K562 (cell line): Measurements from ENCODE around the gene KLHL12. TPM values are rescaled to one million over a fixed set of nuclear protein-coding genes. Genes with fewer than 3 reads are reported as not detected.

Experiments
- ARNT ChIP-seq, 2 experiments: fragments of 450-650 bp; IDR thresholded peaks; 2 replicates each; pipeline ENCODE4 v1.6.1; 2016; ENCODE audit warnings: mild to moderate bottlenecking in 1 of 2
- ATF3 ChIP-seq, 2 experiments: fragments of 450-650 bp in 1 of 2; sonication (generic) in 1 of 2; formaldehyde crosslinking in 1 of 2; IDR thresholded peaks in 1 of 2; conservative IDR thresholded peaks in 1 of 2; 2 replicates each; pipeline versions ENCODE4 v1.6.1 to v1.8.1; 2016 to 2023; ENCODE audit warnings: mild to moderate bottlenecking in 2 of 2, moderate library complexity in 2 of 2, inconsistent platforms in 1 of 2, missing genetic modification reagents in 1 of 2
- CBFB ChIP-seq: sonication (generic); formaldehyde crosslinking; IDR thresholded peaks from 2 replicates; pipeline ENCODE4 v1.4.0; 2020; ENCODE audit warnings: mild to moderate bottlenecking, missing genetic modification reagents
- CEBPG ChIP-seq, 3 experiments: fragments of 200-800 bp in 1 of 3; sonication (Bioruptor generic) in 1 of 3; sonication (generic) in 1 of 3; formaldehyde crosslinking in 1 of 3; IDR thresholded peaks in 2 of 3; conservative IDR thresholded peaks in 1 of 3; 2 replicates each; pipeline versions ENCODE4 v1.6.1 to v1.8.0; 2016 to 2022; ENCODE audit warnings: missing compliant biosample characterization in 2 of 3, missing genetic modification characterization in 2 of 3, mild to moderate bottlenecking in 1 of 3, missing genetic modification reagents in 1 of 3
- CTCFL ChIP-seq: IDR thresholded peaks from 2 replicates; pipeline ENCODE4 v1.6.1; 2011; ENCODE audit warnings: borderline replicate concordance, low read depth, mild to moderate bottlenecking, moderate library complexity, low read length; ENCODE audit not compliant: insufficient read depth, poor library complexity, severe bottlenecking
- E2F5 ChIP-seq: sonication (generic); formaldehyde crosslinking; IDR thresholded peaks from 2 replicates; pipeline ENCODE4 v1.8.0; 2022; ENCODE audit warnings: mild to moderate bottlenecking, missing genetic modification reagents
- GABPA ChIP-seq: fragments of 200-800 bp; sonication (Bioruptor generic); conservative IDR thresholded peaks from 2 replicates; pipeline ENCODE4 v1.6.1; 2016; ENCODE audit warnings: low read depth, missing genetic modification characterization, missing compliant biosample characterization
- HLTF ChIP-seq: fragments of 450-650 bp; IDR thresholded peaks from 2 replicates; pipeline ENCODE4 v1.6.1; 2016
- HMBOX1 ChIP-seq: sonication (generic); IDR thresholded peaks from 2 replicates; pipeline ENCODE4 v1.6.1; 2016
- HNRNPL ChIP-seq: fragments of 200-400 bp; formaldehyde crosslinking; IDR thresholded peaks from 2 replicates; pipeline ENCODE4 v1.6.1; 2017; ENCODE audit warnings: low read depth, mild to moderate bottlenecking, low read length
- MEF2D ChIP-seq: conservative IDR thresholded peaks from 2 replicates; pipeline ENCODE4 v1.6.1; 2016; ENCODE audit warnings: low read depth, missing genetic modification characterization, missing compliant biosample characterization
- MXI1 ChIP-seq: IDR thresholded peaks from 2 replicates; pipeline ENCODE4 v1.6.1; 2011; ENCODE audit warnings: low read depth, mild to moderate bottlenecking, improper control_type of control experiment, low read length
- NCOA4 ChIP-seq: fragments of 450-650 bp; IDR thresholded peaks from 2 replicates; pipeline ENCODE4 v1.6.1; 2018; ENCODE audit warnings: mild to moderate bottlenecking; ENCODE audit not compliant: partially characterized antibody
- NFE2 ChIP-seq: IDR thresholded peaks from 2 replicates; pipeline ENCODE4 v1.6.1; 2014; ENCODE audit warnings: antibody characterized with exemption, low read depth
- SMARCC2 ChIP-seq: fragments of 450-650 bp; IDR thresholded peaks from 2 replicates; pipeline ENCODE4 v1.6.1; 2017; ENCODE audit warnings: antibody characterized with exemption, moderate library complexity, mild to moderate bottlenecking, low read depth
- SMARCE1 ChIP-seq: fragments of 450-650 bp; IDR thresholded peaks from 2 replicates; pipeline ENCODE4 v1.7.1; 2016; ENCODE audit warnings: mild to moderate bottlenecking
- TEAD1 ChIP-seq, 2 experiments: fragments of 450-650 bp in 1 of 2; sonication (generic) in 1 of 2; formaldehyde crosslinking; IDR thresholded peaks; 2 replicates each; pipeline versions ENCODE4 v1.4.0 to v1.8.0; 2020 to 2022; ENCODE audit warnings: mild to moderate bottlenecking in 2 of 2, missing genetic modification reagents in 1 of 2
- TRIM24 ChIP-seq, 2 experiments: fragments of 450-650 bp; IDR thresholded peaks; 2 replicates each; pipeline ENCODE4 v1.6.1; 2016
- TSHZ1 ChIP-seq: fragments of 250-450 bp; sonication (Bioruptor Pico); IDR thresholded peaks from 2 replicates; pipeline ENCODE4 v1.4.0; 2020; ENCODE audit warnings: mild to moderate bottlenecking, moderate library complexity
- ZNF184 ChIP-seq: sonication (generic); formaldehyde crosslinking; IDR thresholded peaks from 2 replicates; pipeline ENCODE4 v1.5.0; 2020; ENCODE audit warnings: missing genetic modification reagents
- ZNF431 ChIP-seq: sonication (generic); formaldehyde crosslinking; IDR thresholded peaks from 2 replicates; pipeline ENCODE4 v1.8.0; 2022; ENCODE audit warnings: mild to moderate bottlenecking, missing genetic modification reagents
- polyA plus RNA-seq, 8 experiments: library from polyadenylated mRNA; depleted of rRNA in 4 of 8; stranded (reverse) in 5 of 8; unstranded in 3 of 8; fragments of >200 nt; fragmentation: Nextera tagmentation in 2 of 8; fragmentation: Illumina TruSeq in 1 of 8; extraction: Ambion mirVana in 2 of 8; extraction: Trizol in 1 of 8; gene quantifications; 2 replicates each; pipeline versions ENCODE4 v1.2.1 to v1.2.3, GENCODE V29; 2011 to 2014; ENCODE audit warnings: inconsistent platforms in 1 of 8, missing spikeins in 1 of 8
- total RNA-seq, 7 experiments: library from RNA; depleted of rRNA in 6 of 7; stranded (reverse); fragments of >200 nt in 6 of 7; fragmentation: Illumina TruSeq in 2 of 7; extraction: Trizol in 2 of 7; gene quantifications; 2 replicates each; pipeline versions ENCODE4 v1.2.1 to v1.2.3, GENCODE V29; 2011 to 2021; ENCODE audit warnings: low replicate concordance in 1 of 7

Gene KLHL12
- total and polyA plus RNA-seq, 9 of the 15 experiments (the other 6 are each of a cell fraction or from before 2014, with no cell fraction given), result 23.1 to 85.1 (median 35.0) TPM

GRCh38 chr1:202959276-202959620 lies 32.2 kb upstream of the KLHL12 start (continued):
- TF ChIP-seq CEBPG (CRISPR knock-in tag; IDR thresholded peaks at IDR 0.05) (peak; percentile 60; the same call in 1 of the 2 replicates), CEBPG (tag; conservative IDR thresholded peaks at IDR 0.05 in 1 of 2, IDR thresholded peaks at IDR 0.05 in 1 of 2) (peak; percentile 13 to 61; a peak in 2 of 4 replicates), HNRNPL (no peak), SMARCC2 (no peak), ARNT (IDR thresholded peaks at IDR 0.05) (peak in 1 of 2 experiments; percentile 95; a peak in 1 of 4 replicates), GABPA (no peak), NFE2 (peak; percentile 42; the same call in 1 of the 2 replicates), TSHZ1 (CRISPR knock-in tag) (no peak), NCOA4 (no peak), ZNF184 (CRISPR knock-in tag) (no peak), TRIM24 (IDR thresholded peaks at IDR 0.05) (no peak), TEAD1 (CRISPR knock-in tag; IDR thresholded peaks at IDR 0.05) (peak in 1 of 2 experiments; percentile 86; a peak in 1 of 4 replicates), CBFB (CRISPR knock-in tag) (no peak), E2F5 (CRISPR knock-in tag) (no peak), SMARCE1 (no peak), HLTF (no peak), ATF3 (IDR thresholded peaks at IDR 0.05) (peak; percentile 82), ATF3 (CRISPR knock-in tag; conservative IDR thresholded peaks at IDR 0.05) (no peak), MXI1 (no peak), HMBOX1 (peak; percentile 63), ZNF431 (CRISPR knock-in tag) (no peak), CTCFL (no peak), MEF2D (tag) (no peak)
